Psoas muscle (tissue), 8 donors: ENCODE results near the gene DNHD1. TPM values are rescaled to one million over a fixed set of nuclear protein-coding genes. Genes with fewer than 3 reads are reported as not detected.

Experiments
- ATAC-seq, 4 donors: fragments of 200-7000 bp; cut with Tn5 transposase; one replicate each; pipeline ENCODE4 v1.9.1; 2020; ENCODE audit warnings: moderate library complexity in 3 of 4, mild to moderate bottlenecking in 2 of 4
- DNase-seq, 2 donors: peaks; one replicate each; pipeline ENCODE4 v3.0.0-alpha.2; 2020
- H3K27ac ChIP-seq: fragments of 200-600 bp; one replicate; pipeline ENCODE4 v1.8.0; 2022
- H3K27me3 ChIP-seq, 3 donors: fragments of 200-600 bp in 1 of 3; one replicate each; pipeline versions ENCODE4 v1.6.1 to v1.8.0; 2013 to 2022; ENCODE audit warnings: low read length in 2 of 3, mild to moderate bottlenecking in 2 of 3, moderate library complexity in 1 of 3; ENCODE audit not compliant: insufficient read depth in 3 of 3
- H3K36me3 ChIP-seq, 2 donors: fragments of 200-600 bp in 1 of 2; one replicate each; pipeline versions ENCODE4 v1.6.1 to v1.8.0; 2013 to 2022; ENCODE audit warnings: low read depth in 1 of 2, mild to moderate bottlenecking in 1 of 2, moderate library complexity in 1 of 2; ENCODE audit not compliant: insufficient read depth in 1 of 2
- H3K4me1 ChIP-seq: fragments of 200-600 bp; one replicate; pipeline ENCODE4 v1.8.0; 2022
- H3K4me3 ChIP-seq: fragments of 200-600 bp; one replicate; pipeline ENCODE4 v1.8.0; 2022; ENCODE audit warnings: mild to moderate bottlenecking
- H3K9me3 ChIP-seq: fragments of 200-600 bp; one replicate; pipeline ENCODE4 v1.8.0; 2022
- WGBS, 3 donors: extraction: QIAGEN DNeasy Blood & Tissue Kit; methylation state at CpG; one replicate each; pipeline versions ENCODE4 v1.1.6 to v1.1.7; 2013; 5-methylcytosine and 5-hydroxymethylcytosine counted together
- intact Hi-C, 2 donors: fragments of 100-400 bp; cut with DNase I; formaldehyde crosslinking; loops; one replicate each; pipeline versions ENCODE4 v1.11.0 to v1.14.2; 2022
- polyA plus RNA-seq, 3 donors: library from polyadenylated mRNA; stranded (reverse); fragments of 200-250 nt; gene quantifications; one replicate each; pipeline ENCODE4 v1.2.3, GENCODE V29; 2013
- total RNA-seq, 4 donors: library from RNA; stranded (reverse); fragmentation: NEBNext Ultra II Directional in 2 of 4; extraction: Animal tissue kit (Norgen Biotek cat#: 25700) in 2 of 4; gene quantifications; one replicate each; pipeline versions ENCODE4 v1.2.1 to v1.2.4, GENCODE V29; 2021 to 2023
- TF ChIP-seq, protein P1 (sequence below): fragments of 200-600 bp; IDR thresholded peaks from one replicate; pipeline ENCODE4 v1.8.0; 2022; ENCODE audit warnings: antibody characterized with exemption
- donor health status: healthy with polysubstance abuse.
- donor health status: DM: no; HTN: no; CAD: no; lungs with moderate emphysema.
- donor health status: Bipolar disorder and iron deficiency.
- donor health status: healthy.
- donor health status: DM: yes; HTN: yes; CAD: no.
- donor health status: DM: no; HTN: no; CAD: no.
- donor health status: DM: no; HTN: no; CAD: no.
- donor health status: DM: yes; HTN: yes; CAD: no.

DNHD1 gene
- total and polyA plus RNA-seq, 7 donors = 2.0 to 9.0 (median 3.4) TPM

DNA sequence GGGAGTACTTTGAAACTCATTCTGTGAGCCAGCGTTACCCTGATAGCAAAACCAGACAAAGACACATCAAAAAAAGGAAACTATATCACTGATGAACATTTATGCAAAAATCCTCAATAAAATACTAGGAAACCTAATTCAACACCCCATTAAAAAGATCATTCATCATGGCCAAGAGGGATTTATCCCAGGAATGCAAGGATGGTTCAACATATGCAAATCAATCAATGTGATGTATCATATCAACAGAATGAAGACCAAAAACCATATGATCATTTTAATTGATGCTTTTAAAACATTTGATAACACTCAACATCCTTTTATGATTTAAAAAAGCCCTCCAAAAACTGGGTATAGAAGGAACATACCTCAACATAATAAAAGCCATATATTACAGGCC lies 86.5 kb downstream of the DNHD1 start:
- intact Hi-C loops = no loop called here
- peaks cover 6% of the 10 kb centered on the region for H3K4me1 ChIP-seq
- H3K27ac ChIP-seq = no peak overlapping the region
- 88 to 94% (median 88%) methylated on average over 1 of the region's 1 CpG for WGBS, 3 donors
- H3K9me3 ChIP-seq = peaks cover 15% of the 10 kb centered on the region
- DNase-seq (no peak), ATAC-seq (no peak)
- H3K27me3 ChIP-seq = no peaks in the 10 kb centered on the region
- TF ChIP-seq, protein P1, sequence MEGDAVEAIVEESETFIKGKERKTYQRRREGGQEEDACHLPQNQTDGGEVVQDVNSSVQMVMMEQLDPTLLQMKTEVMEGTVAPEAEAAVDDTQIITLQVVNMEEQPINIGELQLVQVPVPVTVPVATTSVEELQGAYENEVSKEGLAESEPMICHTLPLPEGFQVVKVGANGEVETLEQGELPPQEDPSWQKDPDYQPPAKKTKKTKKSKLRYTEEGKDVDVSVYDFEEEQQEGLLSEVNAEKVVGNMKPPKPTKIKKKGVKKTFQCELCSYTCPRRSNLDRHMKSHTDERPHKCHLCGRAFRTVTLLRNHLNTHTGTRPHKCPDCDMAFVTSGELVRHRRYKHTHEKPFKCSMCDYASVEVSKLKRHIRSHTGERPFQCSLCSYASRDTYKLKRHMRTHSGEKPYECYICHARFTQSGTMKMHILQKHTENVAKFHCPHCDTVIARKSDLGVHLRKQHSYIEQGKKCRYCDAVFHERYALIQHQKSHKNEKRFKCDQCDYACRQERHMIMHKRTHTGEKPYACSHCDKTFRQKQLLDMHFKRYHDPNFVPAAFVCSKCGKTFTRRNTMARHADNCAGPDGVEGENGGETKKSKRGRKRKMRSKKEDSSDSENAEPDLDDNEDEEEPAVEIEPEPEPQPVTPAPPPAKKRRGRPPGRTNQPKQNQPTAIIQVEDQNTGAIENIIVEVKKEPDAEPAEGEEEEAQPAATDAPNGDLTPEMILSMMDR = no peak
- H3K4me3 ChIP-seq = no peak overlapping the region
- no peaks in the 10 kb centered on the region for H3K36me3 ChIP-seq

DNA sequence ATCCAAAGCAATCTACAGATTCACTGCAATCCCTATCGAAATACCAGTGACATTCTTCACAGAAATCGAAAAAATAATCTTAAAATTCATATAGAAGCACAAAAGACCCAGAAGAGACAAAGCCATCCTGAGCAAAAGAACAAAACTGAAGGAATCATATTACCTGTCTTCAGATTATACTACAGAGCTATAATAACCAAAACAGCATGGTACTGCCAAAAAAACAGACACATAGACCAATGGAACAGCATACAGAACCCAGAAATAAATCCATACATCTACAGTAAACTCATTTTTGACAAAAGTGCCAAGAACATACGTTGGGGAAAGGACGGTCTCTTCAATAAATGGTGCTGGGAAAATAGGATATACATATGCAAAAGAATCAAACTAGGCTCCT lies 87.4 kb downstream of the DNHD1 start:
- no peaks in the 10 kb centered on the region for H3K27me3 ChIP-seq
- H3K4me3 ChIP-seq = no peak overlapping the region
- ATAC-seq (no peak), DNase-seq (no peak)
- no peak overlapping the region for H3K27ac ChIP-seq
- intact Hi-C loops = no loop called here
- WGBS, 3 donors = 93 to 99% (median 95%) methylated on average over 4 of the region's 4 CpGs
- peaks cover 0 to 4% of the 10 kb centered on the region in 2 donors for H3K36me3 ChIP-seq
- TF ChIP-seq, protein P1 = no peak
- H3K9me3 ChIP-seq = peaks cover 15% of the 10 kb centered on the region
- peaks cover 6% of the 10 kb centered on the region for H3K4me1 ChIP-seq

DNA sequence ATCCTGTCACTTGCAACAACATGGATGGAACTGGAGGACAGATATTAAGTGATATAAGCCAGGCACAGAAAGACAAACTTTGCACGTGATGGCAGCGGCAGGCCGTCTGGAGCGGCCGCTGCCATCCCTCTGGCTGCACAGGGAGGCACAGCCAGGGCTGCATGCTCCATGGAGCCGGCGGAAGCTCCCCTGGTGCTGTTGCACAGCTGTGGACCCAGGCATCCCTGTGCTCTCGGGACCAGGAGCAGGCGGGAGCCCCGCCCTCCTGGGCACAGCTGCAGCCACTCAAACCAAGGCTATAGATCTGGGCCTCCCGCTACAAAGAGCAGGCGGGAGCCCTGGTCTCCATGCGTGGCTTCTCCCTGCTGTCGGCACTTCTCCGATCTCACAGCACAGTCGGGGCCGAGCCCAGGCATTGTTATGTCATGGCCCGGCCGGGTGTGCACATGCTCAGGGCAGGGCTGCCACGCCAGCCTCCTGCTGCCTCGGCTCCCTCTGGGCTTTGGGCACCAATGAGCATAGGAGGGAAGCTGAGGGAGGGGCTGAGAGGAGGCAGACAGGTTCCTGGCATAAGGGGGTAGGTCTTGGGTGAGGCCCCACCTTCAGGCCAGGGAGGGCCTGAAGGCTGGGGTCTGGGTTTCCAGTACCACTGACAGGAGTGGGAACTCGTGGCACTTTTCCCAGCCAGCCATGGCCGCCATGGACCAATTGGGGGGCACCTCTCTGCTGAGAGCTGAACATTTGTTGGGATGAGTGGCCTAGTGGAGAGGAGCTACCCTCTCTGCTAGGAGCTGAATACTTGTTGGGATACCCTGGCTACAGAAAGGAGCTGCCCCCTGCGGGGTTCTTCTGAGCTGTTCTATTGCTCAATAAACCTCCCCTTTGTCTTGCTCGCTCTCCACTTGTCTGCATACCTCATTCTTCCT lies 89.6 kb downstream of the DNHD1 start:
- ATAC-seq (peak; percentile 32 to 50 (median 40)), DNase-seq (no peak)
- intact Hi-C loops = no loop called here
- WGBS, 3 donors = 80 to 93% (median 81%) methylated on average over 25 of the region's 25 CpGs
- Histone ChIP-seq H3K4me3 (no peak overlapping the region), H3K4me1 (peaks cover 6% of the 10 kb centered on the region), H3K9me3 (peaks cover 15% of the 10 kb centered on the region), H3K27ac (no peak overlapping the region), H3K27me3 (no peaks in the 10 kb centered on the region), H3K36me3 (peaks cover 1 to 16% of the 10 kb centered on the region in 2 donors)
- TF ChIP-seq, protein P1 = no peak

DNA sequence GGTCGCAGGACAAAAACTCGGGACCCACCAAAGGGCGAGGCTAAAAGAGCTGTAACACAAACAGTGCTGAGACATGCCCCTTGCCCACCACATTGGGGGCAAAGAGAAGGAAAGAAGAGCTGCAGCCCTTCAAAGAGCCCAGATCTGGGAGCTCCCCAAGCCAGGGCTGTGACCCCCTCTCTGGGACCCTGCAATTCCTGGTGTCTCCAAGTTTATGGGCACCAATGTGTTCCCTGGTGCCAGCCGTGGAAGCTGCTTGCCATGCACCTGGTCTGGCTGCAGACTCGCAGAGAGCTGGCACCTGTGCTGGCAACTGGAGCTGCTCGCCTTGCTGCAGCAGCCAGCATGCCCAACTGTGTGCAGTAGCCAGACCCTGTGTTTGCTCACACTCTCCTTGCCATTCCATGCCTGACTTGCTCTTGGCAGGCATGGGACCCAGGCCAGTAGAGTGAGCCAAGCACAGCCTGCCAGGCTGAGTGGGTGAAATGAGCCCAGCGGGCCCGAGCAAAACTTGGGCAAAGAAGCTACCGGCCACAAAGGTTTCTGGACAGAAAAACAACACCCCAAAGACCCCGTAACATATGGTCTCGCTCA lies 90.4 kb downstream of the DNHD1 start:
- Histone ChIP-seq H3K9me3 (peaks cover 15% of the 10 kb centered on the region), H3K36me3 (peaks cover 7 to 23% of the 10 kb centered on the region in 2 donors), H3K27ac (peak overlapping the region; percentile 37), H3K4me3 (no peak overlapping the region), H3K27me3 (no peaks in the 10 kb centered on the region), H3K4me1 (peaks cover 6% of the 10 kb centered on the region)
- intact Hi-C loops = no loop called here
- DNase-seq (no peak), ATAC-seq (peak; percentile 88 to 93 (median 92))
- 55 to 58% (median 57%) methylated on average over 11 of the region's 11 CpGs for WGBS, 3 donors
- TF ChIP-seq, protein P1 = no peak
